NCI-H446 treated with DMSO at 0.1 percent for 48 hours (cell line): Measurements from ENCODE around the gene TMC5.
"Not testable (repeated sequence)": the region's sequence is repeated elsewhere in the genome, so short reads cannot be mapped to it uniquely, and the experiment has no call there.

Experiments
- DNase-seq: peaks from one replicate; lab custom pipeline; 2025; lab: John Stamatoyannopoulos, UW

Gene TMC5

GRCh38 chr16:19542138-19542821, 124.6 kb downstream of the TMC5 start:
- no peak for DNase-seq

GRCh38 chr16:19543278-19543996, 125.8 kb downstream of the TMC5 start:
- DNase-seq: not testable (repeated sequence)

DNA sequence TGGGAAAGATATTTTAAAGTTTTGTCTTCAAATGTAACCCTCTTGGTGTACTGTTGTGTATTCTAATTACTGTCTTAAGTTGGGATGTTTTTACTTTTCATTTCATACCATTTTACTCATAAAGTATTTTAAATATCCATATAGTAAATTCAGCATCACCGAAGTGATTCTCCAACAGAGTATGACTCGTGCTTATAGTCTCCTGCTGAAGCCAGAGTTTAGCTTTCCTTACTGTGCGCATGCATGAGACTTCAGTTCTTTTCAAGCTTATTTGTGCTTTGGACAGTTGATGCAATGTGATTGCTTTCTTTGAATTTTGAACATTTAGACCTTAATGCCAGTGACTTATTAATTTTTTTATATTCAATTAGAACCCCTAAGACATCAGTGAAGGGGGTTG, 130.5 kb downstream of the TMC5 start:
- no peak for DNase-seq
